Caco-2 (cell line): ENCODE data around the gene GALNT12. TPM values are rescaled to one million over a fixed set of nuclear protein-coding genes. Genes with fewer than 3 reads are reported as not detected.

Experiments
- BruUV-seq: library from RNA; stranded (reverse); fragments of 400-500 nt; replicated peaks from 2 replicates; lab custom pipeline; 2021; lab: Mats Ljungman, UMichigan
- CTCF ChIA-PET: fragments of 300-600 bp; sonication (Branson Sonifier 250); formaldehyde crosslinking; loops from one replicate; lab custom pipeline; 2022; ENCODE audit warnings: antibody characterized with exemption; lab: Charles Lee
- POLR2A ChIA-PET: fragments of 300-600 bp; sonication (Branson Sonifier 250); formaldehyde crosslinking; loops from one replicate; lab custom pipeline; 2022; ENCODE audit warnings: antibody characterized with exemption; lab: Charles Lee
- DNase-seq, 2 experiments: peaks; one replicate each; pipeline versions ENCODE4 v3.0.0 to v3.0.0-alpha.2; 2020 to 2022
- H3K27me3 ChIP-seq: replicated peaks from 2 replicates; pipeline ENCODE4 v1.6.0; 2011; ENCODE audit warnings: low read length; ENCODE audit not compliant: control insufficient read depth, insufficient read depth
- H3K36me3 ChIP-seq: 2 replicates; pipeline ENCODE4 v1.5.1; 2011; ENCODE audit warnings: low read length; ENCODE audit not compliant: control insufficient read depth, insufficient read depth
- H3K4me1 ChIP-seq: fragments of 250-450 bp; sonication (Bioruptor Pico); 2 replicates; pipeline ENCODE4 v1.5.1; 2020; ENCODE audit warnings: mild to moderate bottlenecking
- H3K4me3 ChIP-seq: 2 replicates; pipeline ENCODE4 v1.5.1; 2011; ENCODE audit warnings: low read depth, mild to moderate bottlenecking, control low read depth, low read length
- H3K9me3 ChIP-seq: fragments of 250-450 bp; sonication (Bioruptor Pico); 2 replicates; pipeline ENCODE4 v1.5.1; 2020; ENCODE audit warnings: mild to moderate bottlenecking, moderate library complexity
- H3K27ac Mint-ChIP-seq: one replicate; pipeline ENCODE4 v1.8.0; 2022; ENCODE audit warnings: mixed read lengths; ENCODE audit not compliant: unreplicated experiment
- H3K27me3 Mint-ChIP-seq: one replicate; pipeline ENCODE4 v1.8.0; 2022; ENCODE audit warnings: mixed read lengths; ENCODE audit not compliant: insufficient read depth, unreplicated experiment
- H3K36me3 Mint-ChIP-seq: one replicate; pipeline ENCODE4 v1.8.0; 2022; ENCODE audit warnings: mild to moderate bottlenecking, mixed read lengths; ENCODE audit not compliant: insufficient read depth, unreplicated experiment
- H3K4me1 Mint-ChIP-seq: one replicate; pipeline ENCODE4 v1.8.0; 2022; ENCODE audit warnings: low read depth, mixed read lengths; ENCODE audit not compliant: unreplicated experiment
- H3K4me3 Mint-ChIP-seq: one replicate; pipeline ENCODE4 v1.8.0; 2022; ENCODE audit warnings: mild to moderate bottlenecking, moderate library complexity, mixed read lengths; ENCODE audit not compliant: unreplicated experiment
- H3K9me3 Mint-ChIP-seq: one replicate; pipeline ENCODE4 v1.8.0; 2022; ENCODE audit warnings: mixed read lengths; ENCODE audit not compliant: unreplicated experiment
- CTCF ChIP-seq, 2 experiments: fragments of 200-600 bp in 1 of 2; IDR thresholded peaks; 1 replicate in 1 of 2; 2 replicates in 1 of 2; pipeline versions ENCODE4 v1.5.1 to v1.8.0; 2011 to 2022; ENCODE audit warnings: antibody characterized with exemption in 1 of 2, control low read depth in 1 of 2, inconsistent platforms in 1 of 2, low read depth in 1 of 2, low read length in 1 of 2, mild to moderate bottlenecking in 1 of 2, moderate library complexity in 1 of 2; ENCODE audit not compliant: insufficient read depth in 1 of 2, severe bottlenecking in 1 of 2, unreplicated experiment in 1 of 2
- intact Hi-C: fragments of 100-400 bp; cut with micrococcal nuclease; formaldehyde crosslinking; loops from one replicate; pipeline ENCODE4 v1.10.0; 2022; ENCODE audit not compliant: unreplicated experiment
- total RNA-seq: library from RNA; stranded (reverse); gene quantifications from 2 replicates; pipeline ENCODE4 v1.2.3, GENCODE V29; 2022

GALNT12 gene
- total RNA-seq, 1 experiment from 2014 or later, result 3.6 TPM

- H3K36me3 Mint-ChIP-seq, result peaks cover 16% of the 10 kb centered on the region
Observed at GRCh38 chr9:98778251-98778650, 29.2 kb upstream of the GALNT12 start.

GRCh38 chr9:98778711-98779530, 28.5 kb upstream of the GALNT12 start:
- H3K9me3 Mint-ChIP-seq, result no peaks in the 10 kb centered on the region
- H3K36me3 Mint-ChIP-seq, result peaks cover 17% of the 10 kb centered on the region
- Histone ChIP-seq H3K4me1 (peaks cover 73% of the 10 kb centered on the region), H3K4me3 (no peak overlapping the region), H3K27me3 (no peaks in the 10 kb centered on the region), H3K9me3 (no peaks in the 10 kb centered on the region), H3K36me3 (peaks cover 2% of the 10 kb centered on the region)
- peaks cover 46% of the 10 kb centered on the region for H3K4me1 Mint-ChIP-seq
- peak overlapping the region; percentile 1 for H3K27ac Mint-ChIP-seq
- POLR2A ChIA-PET, result no interaction called here
- intact Hi-C loops, result loop anchor here (5.0 kb wide), 1 partner anchor 232 kb away; no protein-coding TSS in a partner anchor
- no peak for TF ChIP-seq CTCF (IDR thresholded peaks at IDR 0.05; ENCODE audit: insufficient read depth in 1 of 2, low read depth in 1 of 2, low read length in 1 of 2, severe bottlenecking in 1 of 2, unreplicated experiment in 1 of 2)
- no peak overlapping the region for H3K4me3 Mint-ChIP-seq
- CTCF ChIA-PET, result interaction anchor here (0.6 to 1.5 kb wide), 3 partner anchors 13 to 583 kb away, joined by 3 to 8 read pairs (median 4); no protein-coding TSS in a partner anchor
- BruUV-seq, result no TSS peak
- no peaks in the 10 kb centered on the region for H3K27me3 Mint-ChIP-seq
- peak; percentile 44 to 74 for DNase-seq

More at GRCh38 chr9:98778251-98778650, 29.2 kb upstream of the GALNT12 start:
- POLR2A ChIA-PET, result no interaction called here
- Mint-ChIP-seq H3K27ac (peak overlapping the region; percentile 1), H3K4me1 (peaks cover 44% of the 10 kb centered on the region), H3K4me3 (no peak overlapping the region), H3K9me3 (no peaks in the 10 kb centered on the region), H3K27me3 (no peaks in the 10 kb centered on the region)
- intact Hi-C loops, result loop anchor here (5.0 kb wide), 1 partner anchor 231 kb away; no protein-coding TSS in a partner anchor
- Histone ChIP-seq H3K4me3 (no peak overlapping the region), H3K36me3 (peaks cover 2% of the 10 kb centered on the region), H3K27me3 (no peaks in the 10 kb centered on the region), H3K4me1 (peaks cover 67% of the 10 kb centered on the region), H3K9me3 (no peaks in the 10 kb centered on the region)
- TF ChIP-seq CTCF (IDR thresholded peaks at IDR 0.05; ENCODE audit: insufficient read depth in 1 of 2, low read depth in 1 of 2, low read length in 1 of 2, severe bottlenecking in 1 of 2, unreplicated experiment in 1 of 2), result no peak
- CTCF ChIA-PET, result interaction anchor here (1.5 kb wide), 1 partner anchor 14 kb away, joined by 8 read pairs; no protein-coding TSS in a partner anchor
- no TSS peak for BruUV-seq
- no peak for DNase-seq

GRCh38 chr9:98780059-98780749, 27.3 kb upstream of the GALNT12 start:
- Mint-ChIP-seq H3K27me3 (no peaks in the 10 kb centered on the region), H3K9me3 (no peaks in the 10 kb centered on the region), H3K36me3 (peaks cover 26% of the 10 kb centered on the region), H3K4me3 (no peak overlapping the region), H3K4me1 (peaks cover 49% of the 10 kb centered on the region), H3K27ac (peak overlapping the region; percentile 62)
- H3K4me3 ChIP-seq, result no peak overlapping the region
- ChIA-PET CTCF (no interaction called here), POLR2A (no interaction called here)
- no peak for DNase-seq
- H3K36me3 ChIP-seq, result peaks cover 2% of the 10 kb centered on the region
- BruUV-seq, result no TSS peak
- intact Hi-C loops, result no loop called here
- no peak for TF ChIP-seq CTCF (IDR thresholded peaks at IDR 0.05; ENCODE audit: insufficient read depth in 1 of 2, low read depth in 1 of 2, low read length in 1 of 2, severe bottlenecking in 1 of 2, unreplicated experiment in 1 of 2)
- no peaks in the 10 kb centered on the region for H3K27me3 ChIP-seq
- H3K9me3 ChIP-seq, result no peaks in the 10 kb centered on the region
- H3K4me1 ChIP-seq, result peaks cover 68% of the 10 kb centered on the region
